IPS-15b (cell line): ENCODE data around the gene CBX1.
"Not testable (repeated sequence)": the region's sequence is repeated elsewhere in the genome, so short reads cannot be mapped to it uniquely, and the experiment has no call there.

Experiments
- H3K27me3 ChIP-seq: one replicate; pipeline ENCODE4 v1.6.1; 2013; ENCODE audit warnings: low read length; ENCODE audit not compliant: control insufficient read depth, insufficient read depth
- H3K36me3 ChIP-seq: one replicate; pipeline ENCODE4 v1.6.1; 2013; ENCODE audit warnings: low read length; ENCODE audit not compliant: control insufficient read depth, insufficient read depth
- H3K4me1 ChIP-seq: one replicate; pipeline ENCODE4 v1.6.1; 2013; ENCODE audit warnings: mild to moderate bottlenecking, low read length; ENCODE audit not compliant: control insufficient read depth, insufficient read depth
- H3K4me3 ChIP-seq: one replicate; pipeline ENCODE4 v1.5.1; 2013; ENCODE audit warnings: low read depth, low read length
- H3K9ac ChIP-seq: one replicate; pipeline ENCODE4 v1.6.1; 2013; ENCODE audit warnings: low read depth, mild to moderate bottlenecking, low read length
- H3K9me3 ChIP-seq: one replicate; pipeline ENCODE4 v1.6.1; 2013; ENCODE audit warnings: mild to moderate bottlenecking, low read length; ENCODE audit not compliant: control insufficient read depth, insufficient read depth

The CBX1 gene

GRCh38 chr17:48046296-48046695 is 55.0 kb downstream of the CBX1 start:
- peaks cover 8% of the 10 kb centered on the region for H3K36me3 ChIP-seq
- peaks cover 4% of the 10 kb centered on the region for H3K27me3 ChIP-seq
- H3K4me3 ChIP-seq = peak overlapping the region; percentile 98
- H3K4me1 ChIP-seq = peaks cover 8% of the 10 kb centered on the region
- H3K9me3 ChIP-seq = no peaks in the 10 kb centered on the region
- no peak overlapping the region for H3K9ac ChIP-seq

- Histone ChIP-seq H3K9me3 (no peaks in the 10 kb centered on the region), H3K9ac (no peak overlapping the region), H3K36me3 (peaks cover 2% of the 10 kb centered on the region), H3K4me1 (peaks cover 2% of the 10 kb centered on the region), H3K27me3 (peaks cover 4% of the 10 kb centered on the region), H3K4me3 (no peak overlapping the region)
Observed at GRCh38 chr17:48045316-48046001, 55.8 kb downstream of the CBX1 start.

- Histone ChIP-seq H3K4me1 (peaks cover 2% of the 10 kb centered on the region), H3K9ac (no peak overlapping the region), H3K27me3 (peaks cover 4% of the 10 kb centered on the region), H3K9me3 (no peaks in the 10 kb centered on the region), H3K4me3 (no peak overlapping the region), H3K36me3 (peaks cover 2% of the 10 kb centered on the region)
Observed at GRCh38 chr17:48044851-48045250, 56.4 kb downstream of the CBX1 start.

GRCh38 chr17:48043176-48043575 is 58.1 kb downstream of the CBX1 start:
- Histone ChIP-seq H3K4me1 (no peaks in the 10 kb centered on the region), H3K9ac (no peak overlapping the region), H3K27me3 (peaks cover 16% of the 10 kb centered on the region), H3K9me3 (no peaks in the 10 kb centered on the region), H3K36me3 (peaks cover 2% of the 10 kb centered on the region), H3K4me3 (no peak overlapping the region)

- no peaks in the 10 kb centered on the region for H3K36me3 ChIP-seq
- no peaks in the 10 kb centered on the region for H3K9me3 ChIP-seq
- H3K4me3 ChIP-seq = no peak overlapping the region
- peaks cover 3% of the 10 kb centered on the region for H3K4me1 ChIP-seq
- peaks cover 32% of the 10 kb centered on the region for H3K27me3 ChIP-seq
- no peak overlapping the region for H3K9ac ChIP-seq
Observed at GRCh38 chr17:48038687-48039086, 62.6 kb downstream of the CBX1 start.

- Histone ChIP-seq H3K9ac (no peak overlapping the region), H3K4me1 (peaks cover 3% of the 10 kb centered on the region), H3K4me3 (peak overlapping the region; percentile 45)
Observed at GRCh38 chr17:48037838-48038323, 63.4 kb downstream of the CBX1 start.

GRCh38 chr17:48037036-48037837 is 64.0 kb downstream of the CBX1 start, which contains the start of gene COPZ2:
TSS of gene COPZ2 (minus strand) at chr17:48037797. CDS start at chr17:48037777, 20 bp downstream.
- peaks cover 3% of the 10 kb centered on the region for H3K4me1 ChIP-seq
- H3K36me3 ChIP-seq = no peaks in the 10 kb centered on the region
- peaks cover 28% of the 10 kb centered on the region for H3K27me3 ChIP-seq
- no peak within 1 kb of the TSS for H3K9ac ChIP-seq
- H3K4me3 ChIP-seq = peak within 1 kb of the TSS; percentile 75
- no peaks in the 10 kb centered on the region for H3K9me3 ChIP-seq

More at GRCh38 chr17:48037838-48038323, 63.4 kb downstream of the CBX1 start:
- peaks cover 28% of the 10 kb centered on the region for H3K27me3 ChIP-seq
- H3K9me3 ChIP-seq = no peaks in the 10 kb centered on the region
- H3K36me3 ChIP-seq = no peaks in the 10 kb centered on the region

- Histone ChIP-seq H3K4me3 (peak overlapping the region; percentile 75), H3K36me3 (no peaks in the 10 kb centered on the region), H3K4me1 (peaks cover 3% of the 10 kb centered on the region), H3K27me3 (peaks cover 28% of the 10 kb centered on the region), H3K9ac (no peak overlapping the region), H3K9me3 (no peaks in the 10 kb centered on the region)
Observed at GRCh38 chr17:48036693-48037035, 64.6 kb downstream of the CBX1 start.

GRCh38 chr17:48034734-48035133 is 66.5 kb downstream of the CBX1 start:
- not testable (repeated sequence) for H3K9me3 ChIP-seq

GRCh38 chr17:48031966-48032365 is 69.3 kb downstream of the CBX1 start:
- Histone ChIP-seq H3K4me3 (no peak overlapping the region), H3K4me1 (peaks cover 2% of the 10 kb centered on the region), H3K36me3 (no peaks in the 10 kb centered on the region), H3K27me3 (peaks cover 11% of the 10 kb centered on the region), H3K9me3 (no peaks in the 10 kb centered on the region), H3K9ac (no peak overlapping the region)

More at GRCh38 chr17:48034734-48035133, 66.5 kb downstream of the CBX1 start:
- H3K4me3 ChIP-seq, H3K9ac ChIP-seq, H3K36me3 ChIP-seq, H3K4me1 ChIP-seq: not testable (repeated sequence)
- peaks cover 28% of the 10 kb centered on the region for H3K27me3 ChIP-seq

GRCh38 chr17:48030531-48030930 is 70.7 kb downstream of the CBX1 start:
- Histone ChIP-seq H3K27me3 (peaks cover 14% of the 10 kb centered on the region), H3K36me3 (no peaks in the 10 kb centered on the region), H3K4me3 (no peak overlapping the region), H3K9me3 (no peaks in the 10 kb centered on the region), H3K9ac (no peak overlapping the region), H3K4me1 (peaks cover 11% of the 10 kb centered on the region)

- Histone ChIP-seq H3K9ac (no peak overlapping the region), H3K4me3 (no peak overlapping the region), H3K27me3 (peaks cover 27% of the 10 kb centered on the region), H3K4me1 (peaks cover 15% of the 10 kb centered on the region), H3K9me3 (no peaks in the 10 kb centered on the region), H3K36me3 (no peaks in the 10 kb centered on the region)
Observed at GRCh38 chr17:48028736-48029135, 72.5 kb downstream of the CBX1 start.
